Measurements from ENCODE around the gene C22orf39.

C22orf39 gene

GRCh38 chr22:19447330-19448075 is at the start of gene C22orf39:
Gene C22orf39 (minus strand): TSS chr22:19447711. CDS start chr22:19447688, 23 bp downstream.
- peak; percentile 87 for DNase-seq

- no peak for DNase-seq
Measured at GRCh38 chr22:19497245-19497644, 49.7 kb upstream of the C22orf39 start.

GRCh38 chr22:19496324-19496630 is 48.8 kb upstream of the C22orf39 start:
- no peak for DNase-seq

- no peak for DNase-seq
Measured at GRCh38 chr22:19495562-19496323, 48.2 kb upstream of the C22orf39 start.

DNA sequence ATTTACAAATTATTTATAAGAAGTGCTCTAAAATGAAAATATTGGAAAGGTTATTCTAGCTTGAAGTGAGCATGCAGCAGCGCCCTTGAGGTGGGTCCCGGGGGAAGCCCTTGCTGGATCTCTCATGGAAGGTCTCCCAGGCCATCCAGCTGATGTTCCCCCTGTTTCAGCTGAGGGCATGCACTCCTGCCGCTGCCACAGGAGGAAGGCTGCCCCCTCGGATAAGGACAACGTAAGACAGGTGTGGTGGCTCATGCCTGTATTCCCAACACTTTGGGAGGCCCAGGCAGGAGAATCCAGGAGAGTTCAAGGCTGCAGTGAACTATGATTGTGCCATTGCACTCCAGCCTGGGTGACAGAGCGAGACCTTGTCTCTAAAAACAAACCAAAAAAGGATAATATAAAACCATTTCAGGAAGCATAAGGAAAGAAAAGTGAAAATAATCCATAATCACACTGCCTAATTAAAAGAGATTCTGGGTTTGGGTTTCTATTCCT is 47.2 kb upstream of the C22orf39 start:
- DNase-seq = no peak

DNA sequence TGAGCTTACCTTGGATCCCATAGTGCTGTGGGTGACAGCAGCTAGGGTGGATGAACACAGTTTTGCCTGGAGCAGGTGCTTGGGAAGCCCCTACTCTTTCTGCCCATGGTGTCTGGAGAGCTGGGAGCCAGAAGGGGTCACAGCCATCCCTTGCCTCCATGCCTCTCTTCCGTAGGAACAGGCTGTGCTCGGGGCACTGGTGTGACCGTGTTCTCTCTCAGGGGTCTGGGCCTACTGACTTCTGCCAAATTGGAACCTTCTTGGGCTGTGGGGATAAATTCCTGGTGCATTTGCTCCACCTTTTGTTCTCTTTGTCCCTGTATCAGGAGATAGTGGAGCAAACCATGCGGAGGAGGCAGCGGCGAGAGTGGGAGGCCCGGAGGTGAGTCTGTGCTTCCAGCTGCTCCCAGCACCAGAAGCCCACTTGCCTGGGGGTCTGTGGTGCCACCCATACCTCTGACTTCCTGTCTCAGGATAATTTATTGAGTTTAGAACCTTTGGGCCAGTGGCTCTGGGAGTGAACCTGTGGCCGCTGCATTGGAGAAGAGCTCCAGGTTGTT is 46.6 kb upstream of the C22orf39 start:
- DNase-seq = no peak

DNA sequence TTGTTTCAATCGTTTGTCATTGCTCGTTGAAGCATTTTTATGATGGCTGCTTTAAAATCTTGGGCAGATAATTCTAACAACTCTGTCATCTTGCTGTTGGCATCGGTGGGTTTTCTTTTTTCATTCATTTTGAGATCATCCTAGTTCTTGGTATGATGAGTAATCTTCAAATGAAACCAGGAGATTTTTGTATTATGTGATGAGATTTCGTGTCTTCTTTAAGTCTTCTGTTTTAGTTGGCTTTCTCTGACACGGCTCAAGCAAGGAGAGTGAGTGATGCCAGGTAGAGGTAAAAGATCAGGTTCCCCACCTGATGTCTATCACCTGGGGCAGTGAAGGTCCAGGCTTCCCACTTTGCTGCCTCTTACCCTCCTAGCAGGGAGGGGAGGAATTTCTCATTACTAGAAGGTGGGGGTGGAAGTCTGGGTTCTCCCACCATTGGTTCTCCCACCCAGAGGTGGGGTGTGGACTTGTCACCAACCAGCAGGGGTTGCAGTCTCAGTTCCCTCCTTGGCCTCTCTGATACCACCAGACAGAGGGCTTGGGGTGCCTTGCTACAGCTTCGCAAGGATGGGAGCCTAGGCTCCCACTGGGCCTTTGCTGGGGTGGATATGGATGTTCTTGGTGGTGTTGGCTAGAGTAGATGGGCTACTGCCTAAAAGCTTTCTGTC is 45.1 kb upstream of the C22orf39 start:
- no peak for DNase-seq

DNA sequence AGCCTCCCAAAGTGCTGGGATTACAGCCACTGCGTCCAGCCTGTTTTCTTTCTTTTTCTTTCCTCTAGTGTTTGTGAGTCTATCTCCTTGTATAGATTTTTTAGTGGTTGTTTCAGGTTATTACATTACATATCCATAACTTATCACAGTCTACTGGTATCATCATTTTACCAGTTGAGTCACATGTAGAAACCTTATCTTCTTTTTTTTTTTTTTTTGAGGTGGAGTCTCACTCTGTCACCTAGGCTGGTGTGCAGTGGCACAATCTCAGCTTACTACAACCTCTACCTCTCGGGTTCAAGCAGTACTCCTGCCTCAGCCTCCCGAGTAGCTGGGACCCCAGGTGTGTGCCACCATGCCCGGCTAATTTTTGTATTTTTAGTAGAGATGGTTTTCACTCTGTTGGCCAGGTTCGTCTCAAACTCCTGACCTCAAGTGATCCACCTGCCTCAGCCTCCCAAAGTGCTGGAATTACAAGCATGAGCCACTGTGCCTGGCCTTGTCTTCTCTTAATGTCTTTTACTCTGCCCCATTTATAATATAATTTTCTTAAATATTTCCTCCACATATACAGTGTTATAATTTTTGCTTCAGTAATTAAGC is 43.2 kb upstream of the C22orf39 start:
- DNase-seq = no peak

DNA sequence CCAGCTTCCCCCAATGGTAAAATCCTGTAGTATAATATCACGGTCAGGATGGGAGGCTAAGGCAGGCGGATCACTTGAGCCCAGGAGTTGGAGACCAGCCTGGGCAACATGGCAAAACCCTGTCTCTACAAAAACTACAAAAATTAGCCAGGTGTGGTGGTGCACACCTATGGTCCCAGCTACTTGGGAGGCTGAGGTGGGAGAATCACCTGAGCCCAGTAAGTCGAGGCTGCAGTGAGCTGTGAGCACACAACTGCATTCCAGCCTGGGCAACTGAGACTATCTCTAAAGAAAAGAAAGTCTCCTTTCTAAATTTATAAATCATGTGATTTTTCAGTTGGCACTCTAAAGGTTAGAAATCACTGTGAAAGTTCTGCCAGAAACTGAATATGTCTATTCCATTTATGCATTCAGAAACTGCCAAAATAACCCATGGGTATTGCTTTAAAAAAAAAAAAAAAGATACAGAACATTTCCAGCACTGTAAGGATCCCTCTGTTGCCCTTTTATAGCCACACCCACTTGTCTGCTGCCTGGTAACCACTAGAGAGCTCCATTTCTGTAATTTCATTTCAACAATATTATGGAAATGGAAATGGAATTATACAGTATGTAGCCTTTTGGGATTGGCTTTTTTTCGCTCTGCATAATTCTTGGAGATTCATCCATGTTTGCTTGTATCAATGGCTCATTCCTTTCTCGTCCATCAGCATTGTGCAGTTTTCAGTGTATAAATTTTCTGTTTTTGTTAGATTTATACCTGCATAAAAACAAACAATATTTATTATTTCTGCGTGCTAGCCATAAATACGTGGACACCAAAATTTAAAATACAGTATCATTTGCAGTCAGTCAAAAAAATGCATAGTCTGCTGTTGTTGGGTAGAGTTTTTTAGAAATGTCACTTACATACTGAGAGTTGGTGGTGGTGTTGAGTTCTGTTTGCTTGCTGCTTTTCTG is 41.7 kb upstream of the C22orf39 start:
- no peak for DNase-seq

DNA sequence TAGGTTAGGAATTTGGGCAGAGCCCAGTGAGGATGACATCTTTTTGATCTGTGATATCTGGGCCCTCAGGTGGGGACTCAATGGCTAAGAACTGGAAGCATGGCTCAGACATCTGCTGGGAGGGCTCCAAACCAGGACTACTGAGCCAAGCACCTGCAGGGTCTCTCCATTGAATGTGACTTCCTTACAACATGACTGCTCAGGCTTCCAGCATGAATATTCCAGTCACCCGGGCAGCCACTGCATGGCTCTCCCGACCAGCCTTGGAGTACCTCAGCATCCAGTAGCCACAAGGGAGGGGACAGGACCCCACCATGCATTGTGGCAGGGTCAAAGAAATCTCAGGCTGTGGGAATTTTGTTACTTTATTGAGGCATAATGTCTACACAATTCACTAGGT is 40.8 kb upstream of the C22orf39 start:
- no peak for DNase-seq

DNA sequence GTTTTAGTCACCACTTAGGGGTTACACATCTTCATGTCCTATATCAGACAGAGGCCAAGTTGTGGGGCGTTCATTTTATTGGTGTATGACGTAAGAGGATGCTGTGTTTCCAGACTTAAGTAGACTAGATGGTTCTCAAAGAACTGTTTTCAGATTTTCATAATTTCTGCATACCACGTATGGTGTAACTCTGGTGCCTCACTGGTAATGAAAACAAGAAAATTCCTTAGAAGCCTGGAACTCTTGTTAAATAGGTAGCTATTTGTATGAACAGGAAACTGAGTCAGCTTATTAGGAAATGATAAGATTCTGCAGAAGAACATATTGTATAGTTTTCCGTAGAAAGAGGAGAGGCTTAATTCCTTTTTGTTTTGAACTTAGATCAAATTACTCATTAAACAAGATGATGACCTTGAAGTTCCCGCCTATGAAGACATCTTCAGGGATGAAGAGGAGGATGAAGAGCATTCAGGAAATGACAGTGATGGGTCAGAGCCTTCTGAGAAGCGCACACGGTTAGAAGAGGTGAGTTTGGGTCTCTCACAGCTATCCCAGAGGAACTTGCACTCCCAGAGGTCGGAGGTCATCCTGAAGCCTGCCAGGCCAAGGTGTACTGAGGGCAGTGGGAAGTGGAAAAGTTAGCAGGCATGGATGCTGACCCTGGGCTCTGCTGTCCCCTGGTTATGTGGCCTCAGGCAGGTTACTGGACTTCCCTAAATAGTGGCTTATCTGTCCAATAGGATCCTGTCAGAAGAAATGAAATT is 36.2 kb upstream of the C22orf39 start:
- no peak for DNase-seq

- DNase-seq = no peak
Measured at GRCh38 chr22:19482297-19482696, 34.8 kb upstream of the C22orf39 start.

DNA sequence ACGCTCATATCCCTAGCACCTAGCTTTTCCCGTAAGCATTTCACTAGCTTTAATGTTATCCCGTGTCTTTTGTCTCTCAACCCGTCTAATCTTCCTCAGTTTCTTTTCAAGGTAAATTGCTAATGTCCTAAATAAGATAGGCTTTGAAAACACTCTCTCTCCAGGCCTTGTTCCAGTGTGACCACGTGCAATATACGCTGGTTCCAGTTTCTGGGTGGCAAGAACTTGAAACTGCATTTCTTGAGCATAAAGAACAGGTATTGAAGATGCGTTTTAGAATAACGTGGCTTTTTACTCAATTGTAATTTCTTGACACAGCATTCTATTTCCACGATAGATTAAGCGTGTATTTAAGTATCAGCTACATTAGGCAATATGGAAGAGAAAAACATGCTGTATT is 33.3 kb upstream of the C22orf39 start:
- no peak for DNase-seq

DNA sequence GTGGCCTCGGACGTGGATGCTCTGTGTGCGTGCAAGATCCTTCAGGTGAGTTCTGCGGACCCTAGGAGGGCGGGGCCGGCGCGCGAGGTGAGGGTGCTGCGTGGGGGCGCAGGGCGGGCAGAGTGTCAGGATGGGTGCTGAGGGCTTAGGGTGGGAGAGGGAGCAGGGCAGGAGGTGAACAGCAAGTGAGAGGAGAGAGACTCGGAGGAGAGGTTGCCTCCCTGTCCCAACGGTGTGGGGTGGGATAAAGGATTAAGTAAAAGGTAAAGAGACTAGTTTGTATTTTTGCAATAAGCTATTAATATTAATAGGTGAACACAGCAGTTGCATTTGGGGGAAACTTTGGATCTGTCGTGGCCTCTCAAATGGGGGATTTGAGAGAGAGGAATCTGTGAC is 32.7 kb upstream of the C22orf39 start:
- DNase-seq = no peak

GRCh38 chr22:19479355-19480172 is 32.1 kb upstream of the C22orf39 start, which contains the start of gene CDC45:
Gene CDC45 (plus strand): TSS chr22:19479920. CDS start chr22:19479969, 49 bp downstream.
- peak; percentile 94 for DNase-seq

GRCh38 chr22:19478901-19479354 is 31.4 kb upstream of the C22orf39 start, which contains the start of gene UFD1:
Gene UFD1 (minus strand): TSS chr22:19479193. CDS start chr22:19479085, 108 bp downstream.
- peak; percentile 80 for DNase-seq

- DNase-seq = peak; percentile 22
Measured at GRCh38 chr22:19478045-19478900, 30.8 kb upstream of the C22orf39 start.

DNA sequence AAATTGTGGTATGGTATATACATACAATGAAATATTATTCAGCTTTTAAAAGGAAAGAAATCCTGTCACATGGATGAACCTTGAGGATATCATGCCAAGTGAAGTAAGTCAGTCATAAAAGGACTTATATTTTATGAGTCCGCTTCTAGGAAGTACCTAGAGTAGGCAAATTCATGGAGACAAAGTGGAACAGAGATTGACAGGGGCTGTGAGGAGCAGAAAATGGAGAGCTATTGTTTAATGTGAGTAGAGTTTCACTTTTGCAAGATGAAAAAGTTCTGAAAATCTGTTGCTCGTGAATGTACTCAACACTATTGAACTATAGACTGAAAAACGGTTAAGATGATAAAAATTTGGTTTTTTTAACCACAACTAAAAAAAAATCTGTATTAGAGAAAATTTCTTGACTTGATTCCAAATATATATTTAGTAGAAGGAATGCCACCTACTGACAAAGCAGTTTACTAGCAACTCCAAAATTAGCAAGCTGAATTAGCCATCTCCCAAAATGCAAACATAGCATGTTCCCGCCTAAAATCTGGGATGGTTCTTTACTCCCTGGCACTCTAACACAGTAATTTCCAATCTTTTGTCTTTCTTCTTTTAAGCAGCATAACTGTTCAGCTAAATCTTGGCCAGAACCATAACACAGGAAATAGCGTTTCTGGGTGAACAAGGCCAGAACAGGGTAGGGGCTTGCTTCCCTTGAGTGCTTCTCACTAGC is 30.0 kb upstream of the C22orf39 start:
- DNase-seq = no peak

Measured in CD4-positive, alpha-beta T cell treated with Interleukin-17A for 4 hours (primary cell).